ENCODE results near the gene BCL11A. TPM values are rescaled to one million over a fixed set of nuclear protein-coding genes. Genes with fewer than 3 reads are reported as not detected.

The BCL11A gene
- total and polyA plus RNA-seq, 2 experiments from 2014 or later = 57.5 to 77.6 TPM

DNA sequence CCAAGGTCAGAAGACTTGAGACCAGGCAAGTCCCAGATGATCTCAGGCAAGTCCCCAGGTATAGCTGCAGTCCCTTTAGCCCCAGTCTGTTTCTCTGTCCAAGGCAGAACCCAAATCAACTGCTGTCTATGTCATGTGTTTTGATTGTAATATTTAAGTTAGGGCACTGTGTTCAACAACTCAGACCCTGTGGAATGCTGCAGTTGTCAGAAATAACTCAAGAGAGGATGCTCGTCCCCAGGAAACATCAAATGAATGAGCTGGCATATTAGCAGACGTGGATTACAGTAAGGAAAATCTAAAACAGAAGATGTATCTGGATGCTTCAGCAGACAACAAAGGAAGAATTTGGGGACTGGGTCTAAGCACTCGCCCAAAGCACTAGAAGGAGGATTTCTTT lies 70.1 kb downstream of the BCL11A start (continued):
- TF ChIP-seq EZH2phosphoT487 (IDR thresholded peaks at IDR 0.05; ENCODE audit: unreplicated experiment) (no peak), STAT1 (IDR thresholded peaks at IDR 0.05; ENCODE audit: unreplicated experiment) (no peak), ZNF114 (CRISPR knock-in tag; IDR thresholded peaks at IDR 0.05) (no peak), CREB1 (CRISPR knock-in tag; IDR thresholded peaks at IDR 0.05; ENCODE audit: low read depth) (no peak)
- TF ChIP-seq, protein P1, sequence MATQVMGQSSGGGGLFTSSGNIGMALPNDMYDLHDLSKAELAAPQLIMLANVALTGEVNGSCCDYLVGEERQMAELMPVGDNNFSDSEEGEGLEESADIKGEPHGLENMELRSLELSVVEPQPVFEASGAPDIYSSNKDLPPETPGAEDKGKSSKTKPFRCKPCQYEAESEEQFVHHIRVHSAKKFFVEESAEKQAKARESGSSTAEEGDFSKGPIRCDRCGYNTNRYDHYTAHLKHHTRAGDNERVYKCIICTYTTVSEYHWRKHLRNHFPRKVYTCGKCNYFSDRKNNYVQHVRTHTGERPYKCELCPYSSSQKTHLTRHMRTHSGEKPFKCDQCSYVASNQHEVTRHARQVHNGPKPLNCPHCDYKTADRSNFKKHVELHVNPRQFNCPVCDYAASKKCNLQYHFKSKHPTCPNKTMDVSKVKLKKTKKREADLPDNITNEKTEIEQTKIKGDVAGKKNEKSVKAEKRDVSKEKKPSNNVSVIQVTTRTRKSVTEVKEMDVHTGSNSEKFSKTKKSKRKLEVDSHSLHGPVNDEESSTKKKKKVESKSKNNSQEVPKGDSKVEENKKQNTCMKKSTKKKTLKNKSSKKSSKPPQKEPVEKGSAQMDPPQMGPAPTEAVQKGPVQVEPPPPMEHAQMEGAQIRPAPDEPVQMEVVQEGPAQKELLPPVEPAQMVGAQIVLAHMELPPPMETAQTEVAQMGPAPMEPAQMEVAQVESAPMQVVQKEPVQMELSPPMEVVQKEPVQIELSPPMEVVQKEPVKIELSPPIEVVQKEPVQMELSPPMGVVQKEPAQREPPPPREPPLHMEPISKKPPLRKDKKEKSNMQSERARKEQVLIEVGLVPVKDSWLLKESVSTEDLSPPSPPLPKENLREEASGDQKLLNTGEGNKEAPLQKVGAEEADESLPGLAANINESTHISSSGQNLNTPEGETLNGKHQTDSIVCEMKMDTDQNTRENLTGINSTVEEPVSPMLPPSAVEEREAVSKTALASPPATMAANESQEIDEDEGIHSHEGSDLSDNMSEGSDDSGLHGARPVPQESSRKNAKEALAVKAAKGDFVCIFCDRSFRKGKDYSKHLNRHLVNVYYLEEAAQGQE (IDR thresholded peaks at IDR 0.05; ENCODE audit: unreplicated experiment) = no peak
- TF ChIP-seq, protein P2, sequence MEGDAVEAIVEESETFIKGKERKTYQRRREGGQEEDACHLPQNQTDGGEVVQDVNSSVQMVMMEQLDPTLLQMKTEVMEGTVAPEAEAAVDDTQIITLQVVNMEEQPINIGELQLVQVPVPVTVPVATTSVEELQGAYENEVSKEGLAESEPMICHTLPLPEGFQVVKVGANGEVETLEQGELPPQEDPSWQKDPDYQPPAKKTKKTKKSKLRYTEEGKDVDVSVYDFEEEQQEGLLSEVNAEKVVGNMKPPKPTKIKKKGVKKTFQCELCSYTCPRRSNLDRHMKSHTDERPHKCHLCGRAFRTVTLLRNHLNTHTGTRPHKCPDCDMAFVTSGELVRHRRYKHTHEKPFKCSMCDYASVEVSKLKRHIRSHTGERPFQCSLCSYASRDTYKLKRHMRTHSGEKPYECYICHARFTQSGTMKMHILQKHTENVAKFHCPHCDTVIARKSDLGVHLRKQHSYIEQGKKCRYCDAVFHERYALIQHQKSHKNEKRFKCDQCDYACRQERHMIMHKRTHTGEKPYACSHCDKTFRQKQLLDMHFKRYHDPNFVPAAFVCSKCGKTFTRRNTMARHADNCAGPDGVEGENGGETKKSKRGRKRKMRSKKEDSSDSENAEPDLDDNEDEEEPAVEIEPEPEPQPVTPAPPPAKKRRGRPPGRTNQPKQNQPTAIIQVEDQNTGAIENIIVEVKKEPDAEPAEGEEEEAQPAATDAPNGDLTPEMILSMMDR (conservative IDR thresholded peaks at IDR 0.05; ENCODE audit: low read depth in 2 of 2) = no peak

DNA sequence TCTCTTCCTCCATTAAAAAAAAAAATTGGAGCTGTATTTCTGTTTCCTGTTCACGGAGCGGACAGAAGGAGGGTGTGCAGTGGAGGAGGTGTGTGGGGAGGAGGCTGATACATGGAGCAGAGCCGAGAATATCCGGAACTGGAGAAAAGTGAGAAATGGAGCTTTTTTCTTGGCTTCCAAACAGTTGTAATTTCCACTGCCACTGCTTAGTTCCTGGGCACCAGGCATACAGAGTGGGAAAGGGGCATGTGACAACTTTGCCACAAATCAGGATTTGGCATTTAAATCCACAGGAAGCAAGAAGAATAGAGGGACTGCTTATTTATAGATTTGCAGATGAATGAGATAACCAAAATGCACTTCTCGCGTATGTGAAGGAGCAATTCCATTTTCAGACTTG lies 71.2 kb downstream of the BCL11A start:
- ATAC-seq (no peak), DNase-seq (ENCODE audit: low spot score) (no peak)
- Histone ChIP-seq H2AFZ (no peak overlapping the region), H3F3A (replicated peaks; ENCODE audit: low read depth) (no peaks in the 10 kb centered on the region), H3K27me3 (ENCODE audit: insufficient read depth) (peaks cover 36% of the 10 kb centered on the region), H3K4me3 (no peak overlapping the region), H3K9me2 (ENCODE audit: insufficient read depth) (no peaks in the 10 kb centered on the region), H3K4me2 (no peak overlapping the region; the same call in 1 of the 2 replicates), H3K79me2 (replicated peaks; ENCODE audit: insufficient read depth) (peaks cover 94% of the 10 kb centered on the region), H3K4me1 (ENCODE audit: insufficient read depth) (peaks cover 73% of the 10 kb centered on the region), H3K36me3 (ENCODE audit: insufficient read depth) (peaks cover 4% of the 10 kb centered on the region; the same call in 1 of the 2 replicates), H3K27ac (ENCODE audit: low read depth) (no peak overlapping the region), H4K20me1 (replicated peaks; ENCODE audit: insufficient read depth) (peaks cover 70% of the 10 kb centered on the region)
- H3K27me3 Mint-ChIP-seq (ENCODE audit: insufficient read depth, low read depth, poor library complexity) = peaks cover 24% of the 10 kb centered on the region
- no peak overlapping the region for H3K27ac Mint-ChIP-seq
- H3K4me3 Mint-ChIP-seq = no peak overlapping the region
- H3K4me1 Mint-ChIP-seq = peaks cover 73% of the 10 kb centered on the region
- H3K9me3 Mint-ChIP-seq = no peaks in the 10 kb centered on the region
- peaks cover 27% of the 10 kb centered on the region for H3K36me3 Mint-ChIP-seq (ENCODE audit: low read depth)
- TF ChIP-seq JUNB (IDR thresholded peaks at IDR 0.05; ENCODE audit: unreplicated experiment) = no peak
- TF ChIP-seq, protein P3, sequence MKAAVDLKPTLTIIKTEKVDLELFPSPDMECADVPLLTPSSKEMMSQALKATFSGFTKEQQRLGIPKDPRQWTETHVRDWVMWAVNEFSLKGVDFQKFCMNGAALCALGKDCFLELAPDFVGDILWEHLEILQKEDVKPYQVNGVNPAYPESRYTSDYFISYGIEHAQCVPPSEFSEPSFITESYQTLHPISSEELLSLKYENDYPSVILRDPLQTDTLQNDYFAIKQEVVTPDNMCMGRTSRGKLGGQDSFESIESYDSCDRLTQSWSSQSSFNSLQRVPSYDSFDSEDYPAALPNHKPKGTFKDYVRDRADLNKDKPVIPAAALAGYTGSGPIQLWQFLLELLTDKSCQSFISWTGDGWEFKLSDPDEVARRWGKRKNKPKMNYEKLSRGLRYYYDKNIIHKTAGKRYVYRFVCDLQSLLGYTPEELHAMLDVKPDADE (IDR thresholded peaks at IDR 0.05) = no peak
- no peak for TF ChIP-seq ZNF114 (CRISPR knock-in tag; IDR thresholded peaks at IDR 0.05)
- TF ChIP-seq, protein P1 (IDR thresholded peaks at IDR 0.05; ENCODE audit: unreplicated experiment) = no peak
- TF ChIP-seq ZNF331 (CRISPR knock-in tag; IDR thresholded peaks at IDR 0.05; ENCODE audit: low read depth) = no peak
- TF ChIP-seq EZH2 (IDR thresholded peaks at IDR 0.05; ENCODE audit: low read depth, unreplicated experiment) = no peak
- no peak for TF ChIP-seq CREB1 (CRISPR knock-in tag; IDR thresholded peaks at IDR 0.05; ENCODE audit: low read depth)
- TF ChIP-seq, protein P2 (conservative IDR thresholded peaks at IDR 0.05; ENCODE audit: low read depth in 2 of 2) = no peak

All from GM23338 (cell line).